GM19328 (cell line): ENCODE results near the gene ABCA8.

ENCODE experiments used
- ATAC-seq: cut with Tn5 transposase; IDR thresholded peaks from one replicate; pipeline ENCODE4 v1.9.1; 2021; ENCODE audit warnings: mild to moderate bottlenecking, moderate library complexity; ENCODE audit not compliant: unreplicated experiment

The ABCA8 gene

DNA sequence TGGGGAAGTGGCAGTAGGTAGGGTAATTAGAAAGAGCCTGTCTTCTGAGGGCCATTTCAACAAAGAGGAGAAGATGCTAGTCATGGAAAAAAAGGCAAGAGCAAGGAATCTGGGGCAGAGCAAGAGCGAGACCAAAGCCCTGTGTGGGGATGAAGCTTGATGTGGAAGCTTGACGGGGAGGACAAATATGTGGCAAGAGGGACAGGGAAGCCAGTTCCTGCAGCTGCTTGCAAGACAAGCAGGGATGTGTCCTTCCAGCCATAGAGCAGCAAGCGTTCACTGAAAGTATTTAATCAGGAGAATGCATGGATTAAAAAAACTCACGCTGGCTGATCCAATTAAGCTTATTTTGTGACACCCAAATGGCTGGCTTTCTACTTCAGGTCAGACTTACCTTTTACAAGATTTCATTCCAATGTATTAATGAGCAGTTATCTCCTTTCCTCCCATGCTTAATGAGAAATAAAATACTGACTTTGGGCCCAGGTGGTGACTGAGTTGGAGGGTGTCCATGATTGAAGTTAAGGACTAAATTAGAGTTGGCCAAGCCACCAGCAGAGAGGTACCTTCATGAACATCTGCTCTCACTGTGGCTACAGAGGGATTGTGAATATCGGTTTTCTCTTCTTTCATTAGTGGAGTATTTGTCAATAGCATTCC, 76.8 kb downstream of the ABCA8 start:
- ATAC-seq = no peak

DNA sequence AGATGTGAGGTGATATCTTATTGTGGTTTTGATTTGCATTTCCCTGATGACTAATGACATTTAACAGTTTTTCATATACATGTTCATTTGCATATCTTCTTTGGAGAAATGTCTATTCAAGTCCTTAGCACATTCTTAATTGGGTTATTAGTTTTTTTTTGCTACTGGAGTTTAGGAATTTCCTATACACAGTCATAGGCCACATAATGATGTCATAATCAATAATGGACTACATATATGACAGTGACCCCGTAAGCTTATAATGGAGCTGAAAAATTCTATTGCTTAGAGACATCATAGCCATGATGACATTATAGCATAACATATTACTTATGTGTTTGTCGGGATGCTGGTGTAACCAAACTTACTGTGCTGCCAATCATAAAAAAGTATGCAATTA, 83.7 kb downstream of the ABCA8 start:
- ATAC-seq = no peak

DNA sequence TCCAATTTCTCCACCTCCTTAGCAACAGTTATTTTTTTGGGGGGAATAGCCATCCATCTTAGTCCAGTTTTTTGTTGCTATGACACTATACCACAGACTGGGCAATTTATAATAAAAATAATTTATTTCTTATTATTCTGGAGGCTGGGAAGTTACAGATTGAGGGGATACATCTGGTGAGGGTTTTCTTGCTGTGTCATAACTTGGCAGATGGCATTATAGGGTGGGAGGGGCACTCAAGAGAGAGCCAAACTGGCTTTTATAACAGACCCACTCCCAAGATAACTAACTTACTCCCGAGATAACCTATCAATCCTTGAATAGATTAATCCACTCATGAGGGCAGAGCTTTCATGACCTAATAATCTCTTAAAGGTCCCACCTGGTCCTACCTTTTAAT, 84.2 kb downstream of the ABCA8 start:
- ATAC-seq = no peak

DNA sequence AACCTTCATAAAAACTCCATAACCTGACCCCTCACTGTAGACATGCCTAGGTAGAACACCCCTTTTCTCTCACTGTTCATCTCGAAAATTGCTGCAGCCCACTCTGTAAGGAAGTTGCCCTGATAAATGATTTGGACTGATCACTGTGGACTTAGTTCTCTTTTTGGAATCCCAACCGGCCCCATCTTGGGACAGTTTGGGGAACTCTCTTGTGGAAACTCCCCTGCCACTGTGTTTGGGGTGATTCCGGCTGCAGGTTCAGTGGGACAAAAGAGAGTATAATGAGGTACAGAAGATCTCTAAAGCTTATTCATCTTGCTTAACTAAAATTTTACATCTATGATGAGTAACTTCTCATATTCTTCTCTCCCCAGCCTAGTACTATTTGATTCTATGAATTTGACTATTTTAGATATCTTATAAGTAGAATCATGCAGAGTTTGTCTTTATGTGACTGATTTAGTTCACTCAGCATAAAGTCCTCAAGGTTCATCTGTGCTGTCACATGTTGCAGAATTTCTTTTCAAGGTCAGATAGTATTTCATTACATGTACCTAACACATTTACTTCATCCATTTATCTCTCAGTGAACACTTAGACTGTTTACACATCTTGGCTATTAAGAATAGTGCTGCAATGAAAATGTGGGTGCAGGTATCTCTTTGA, 84.9 kb downstream of the ABCA8 start:
- no peak for ATAC-seq

DNA sequence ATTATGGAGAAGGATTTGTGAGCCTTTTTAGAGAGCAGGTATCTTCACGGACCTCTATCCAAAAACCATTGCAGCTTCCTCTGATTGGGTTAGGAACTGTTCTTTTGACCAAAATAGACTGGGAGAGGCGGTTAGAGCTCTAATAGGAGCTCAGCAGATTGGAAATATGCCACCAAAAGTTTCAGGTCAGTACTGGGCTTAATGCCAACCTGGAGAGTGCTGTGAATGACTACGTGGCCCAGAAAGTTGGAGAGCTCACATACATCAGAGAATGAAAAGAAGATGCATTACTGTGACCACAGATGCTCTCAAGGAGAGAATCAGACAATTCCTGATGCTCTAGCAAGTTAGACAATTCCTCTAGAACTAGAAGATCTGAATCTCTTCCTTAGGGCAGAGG, 86.5 kb downstream of the ABCA8 start:
- ATAC-seq = no peak

DNA sequence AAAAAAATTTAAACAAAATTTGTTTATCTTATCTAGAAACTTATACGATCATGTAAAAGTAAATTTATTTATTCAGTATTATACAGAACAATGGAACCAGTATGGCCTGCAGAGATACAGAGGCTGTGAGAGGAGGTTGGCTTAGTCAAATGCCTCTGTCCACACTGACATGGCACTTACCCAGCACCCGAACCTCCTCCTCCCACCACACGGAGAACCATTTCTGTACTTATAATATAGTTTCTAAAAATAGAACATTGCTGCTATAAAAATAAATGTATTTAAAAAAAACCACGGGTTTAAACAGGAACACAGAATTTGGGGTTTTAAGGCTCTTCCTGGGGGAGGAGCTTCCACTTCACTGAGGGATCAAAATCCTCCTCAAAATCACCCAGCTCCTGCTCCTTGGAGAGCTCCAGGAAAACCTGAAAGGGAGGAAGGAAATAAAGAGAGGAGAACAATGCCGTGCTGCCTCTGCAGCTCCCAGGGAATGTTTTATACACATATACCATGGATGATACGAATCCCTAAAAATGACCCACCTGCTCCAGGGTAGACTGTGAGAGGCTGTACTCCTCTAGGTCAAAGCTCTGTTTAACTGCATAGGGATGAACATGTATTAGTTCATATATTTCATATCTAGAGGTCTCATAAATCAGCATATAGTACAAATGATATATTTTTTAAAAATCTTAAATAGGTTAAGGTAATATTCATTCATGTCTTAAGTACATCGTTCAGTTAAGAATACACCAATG, 87.3 kb downstream of the ABCA8 start:
- ATAC-seq = no peak

DNA sequence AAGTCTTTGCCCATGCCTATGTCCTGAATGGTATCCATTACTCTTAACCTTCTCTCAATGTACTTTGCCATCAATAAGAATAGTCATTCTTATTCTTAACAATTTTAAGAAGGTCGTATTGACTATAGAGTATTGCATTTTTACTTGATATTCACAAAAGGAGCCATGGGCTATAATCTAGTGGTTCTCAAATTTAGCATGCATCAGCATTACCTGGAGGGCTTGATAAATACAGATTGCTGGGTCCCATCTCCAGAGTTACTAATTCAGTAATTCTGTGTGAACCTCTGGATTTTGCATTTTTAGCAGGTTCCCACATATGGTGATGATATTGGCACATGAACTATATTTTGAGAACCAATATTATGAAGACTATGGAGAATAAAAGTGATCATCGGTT, 89.6 kb downstream of the ABCA8 start:
- ATAC-seq = no peak

DNA sequence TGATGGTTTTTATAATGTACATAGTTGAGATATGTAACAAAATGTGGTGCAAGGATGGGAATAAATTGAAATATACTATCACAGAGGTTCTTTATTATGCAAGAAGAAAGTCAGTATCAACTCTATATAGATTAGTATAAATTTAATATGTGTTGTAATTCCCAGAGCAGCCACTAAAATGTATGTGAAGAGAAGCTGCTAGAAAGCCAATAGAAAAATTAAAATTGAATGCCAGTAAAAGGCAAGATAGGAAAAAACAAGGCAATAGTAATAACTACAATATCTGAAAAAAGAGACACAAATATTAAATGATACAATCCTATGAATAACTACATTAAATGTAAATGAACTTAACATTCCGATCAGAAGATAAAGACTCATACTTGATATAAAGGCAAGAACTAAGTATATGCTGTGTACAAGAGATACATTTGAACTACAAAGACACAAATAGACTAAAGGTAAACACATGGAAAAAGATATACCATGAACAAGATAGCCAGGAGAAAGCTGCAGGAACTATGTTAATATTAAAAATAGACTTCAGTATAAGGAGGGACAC, 92.0 kb downstream of the ABCA8 start:
- ATAC-seq = no peak

DNA sequence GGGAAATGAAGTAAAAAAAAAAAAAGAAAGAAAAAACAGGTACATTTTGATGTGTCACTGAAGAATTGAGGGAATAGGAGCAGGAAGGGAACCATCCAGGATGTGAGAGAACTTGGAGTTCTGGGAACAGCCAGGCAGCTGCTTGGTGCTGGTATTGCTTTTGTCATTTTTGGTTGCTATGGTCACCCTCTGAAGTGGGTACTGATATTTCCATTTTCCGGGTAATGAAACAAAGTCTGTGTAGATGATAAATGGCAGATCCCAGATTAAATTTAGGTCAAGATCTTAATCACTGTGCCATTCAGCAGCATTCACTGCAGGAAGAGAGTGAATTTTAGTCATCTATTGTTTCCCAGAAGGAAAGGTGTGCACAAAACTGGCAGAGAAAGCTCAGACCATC, 93.6 kb downstream of the ABCA8 start:
- ATAC-seq = no peak

DNA sequence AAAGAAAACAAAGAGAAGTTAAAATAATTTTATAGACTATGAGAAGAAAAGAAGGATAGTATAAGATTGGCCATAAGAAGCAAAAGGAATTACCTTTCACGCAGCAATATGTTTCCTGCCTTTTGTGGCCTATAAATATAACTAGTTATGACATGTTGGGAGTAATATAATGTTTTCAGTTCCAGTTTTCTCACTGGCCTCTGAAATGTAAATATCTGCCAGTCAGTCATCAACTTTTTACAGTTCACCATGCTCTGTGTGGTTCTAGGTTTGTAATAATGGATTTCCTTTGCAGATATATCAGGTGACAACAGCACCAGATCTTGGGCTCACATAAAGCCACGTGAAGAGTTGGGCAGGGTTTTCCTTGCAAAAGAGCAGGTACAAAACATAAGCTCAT, 94.3 kb downstream of the ABCA8 start:
- ATAC-seq = no peak

DNA sequence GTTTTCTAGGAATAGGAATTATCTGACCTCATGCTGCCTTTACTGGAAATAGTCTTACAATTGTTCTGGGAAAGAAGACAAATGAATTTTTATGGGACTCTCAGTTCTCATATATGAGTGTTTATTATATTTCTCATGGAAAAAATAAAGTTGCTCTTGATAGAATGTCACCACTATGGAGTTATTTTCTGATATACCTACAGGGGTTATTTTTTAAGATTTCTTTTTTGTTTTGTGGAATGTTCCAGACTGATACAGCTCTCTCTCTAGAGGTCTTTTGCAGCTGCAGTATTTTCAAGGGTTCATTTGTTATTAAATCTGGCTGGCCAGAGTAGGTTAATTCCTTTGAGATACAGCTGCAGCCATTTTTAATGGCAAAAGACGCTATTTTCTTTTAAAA, 100.7 kb downstream of the ABCA8 start:
- no peak for ATAC-seq

DNA sequence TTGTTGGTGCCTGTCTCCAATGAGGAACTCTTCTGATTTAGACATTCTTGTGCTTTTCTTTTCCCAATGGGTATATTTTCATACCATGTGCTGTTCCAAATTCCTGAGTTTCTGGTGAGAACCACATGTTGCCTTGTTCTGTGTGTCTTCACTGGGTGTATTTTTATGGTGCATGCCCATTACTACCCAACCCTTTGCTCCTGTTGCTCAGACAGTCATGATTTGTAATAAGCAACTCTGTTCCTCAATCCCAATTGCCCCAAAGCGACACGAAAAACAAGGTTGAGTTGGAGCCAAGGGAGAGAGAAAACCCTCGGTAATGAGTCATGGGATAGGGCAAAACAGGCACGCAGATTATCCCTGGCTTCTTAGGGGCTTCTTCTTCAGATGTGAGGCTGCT, 101.8 kb downstream of the ABCA8 start:
- no peak for ATAC-seq

DNA sequence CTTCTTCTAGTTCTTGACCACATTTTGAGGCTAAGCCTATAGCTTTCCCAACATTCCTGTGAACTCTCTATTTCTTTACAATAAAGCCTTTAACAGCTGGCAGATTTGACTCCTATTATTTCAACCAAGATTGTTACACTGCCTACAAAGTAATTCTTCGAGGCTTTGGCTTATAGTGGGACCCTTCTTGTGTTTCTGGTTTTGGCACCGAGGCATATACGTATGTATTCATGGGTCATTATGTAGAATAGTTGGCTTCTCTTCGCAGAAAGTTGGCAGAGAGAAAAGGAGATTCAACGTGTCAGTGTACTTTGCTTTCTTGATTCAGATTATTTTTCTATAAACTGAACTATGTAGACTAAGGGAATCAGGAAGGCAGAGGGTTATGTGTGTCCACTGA, 102.2 kb downstream of the ABCA8 start:
- no peak for ATAC-seq

DNA sequence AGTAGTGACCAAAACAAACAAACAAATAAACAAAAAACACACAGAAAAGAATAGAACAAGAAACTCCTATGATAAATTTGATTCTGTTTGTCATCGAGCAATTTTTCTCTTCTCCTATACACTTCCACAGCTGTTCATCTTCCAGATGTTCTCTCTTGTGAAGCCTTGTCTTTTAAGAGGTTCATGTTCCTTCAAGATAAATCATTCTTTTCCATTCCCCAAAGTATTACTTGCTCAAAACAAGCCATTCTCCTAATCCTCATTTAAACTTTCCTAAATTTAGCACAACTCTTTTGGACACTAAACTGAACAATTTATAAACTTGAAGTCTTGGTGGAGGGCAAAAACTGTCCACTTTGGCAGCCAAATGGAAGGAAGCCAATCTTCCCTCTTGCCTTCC, 103.3 kb downstream of the ABCA8 start:
- no peak for ATAC-seq

DNA sequence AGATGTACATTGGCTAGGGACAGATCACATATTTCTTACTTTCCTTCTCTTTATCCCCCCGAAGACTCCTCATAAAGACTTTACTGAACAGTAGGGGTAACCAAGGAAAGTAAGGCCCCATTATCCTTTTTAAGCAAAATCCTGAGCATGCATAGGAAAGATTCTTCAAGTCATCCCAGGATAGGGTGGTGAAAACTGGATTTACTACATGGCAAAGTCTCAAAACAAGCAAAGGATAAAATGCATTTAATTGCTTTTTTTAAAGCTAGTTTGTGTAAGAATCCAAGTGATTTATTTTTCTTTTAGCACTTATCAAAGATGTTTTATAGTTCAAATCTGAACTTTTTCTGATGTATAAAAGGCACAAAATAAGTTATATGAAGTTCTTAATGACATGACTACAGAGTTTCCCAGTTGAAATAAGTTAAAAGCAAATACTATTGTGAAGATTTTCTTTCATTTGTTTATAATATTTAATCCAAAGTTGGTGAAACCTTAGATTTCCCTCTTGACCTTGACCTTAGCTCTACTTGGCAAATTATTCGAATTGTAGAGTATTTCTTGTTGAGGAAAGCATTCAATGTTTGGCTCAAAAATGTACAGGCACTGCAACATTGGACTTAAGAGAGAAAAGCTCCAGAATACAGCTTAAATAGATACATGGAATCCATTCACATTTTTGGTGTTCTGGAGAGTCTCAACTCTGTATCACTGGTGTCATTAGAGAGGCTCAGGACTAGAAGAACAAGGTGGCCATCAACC, 104.3 kb downstream of the ABCA8 start:
- no peak for ATAC-seq

DNA sequence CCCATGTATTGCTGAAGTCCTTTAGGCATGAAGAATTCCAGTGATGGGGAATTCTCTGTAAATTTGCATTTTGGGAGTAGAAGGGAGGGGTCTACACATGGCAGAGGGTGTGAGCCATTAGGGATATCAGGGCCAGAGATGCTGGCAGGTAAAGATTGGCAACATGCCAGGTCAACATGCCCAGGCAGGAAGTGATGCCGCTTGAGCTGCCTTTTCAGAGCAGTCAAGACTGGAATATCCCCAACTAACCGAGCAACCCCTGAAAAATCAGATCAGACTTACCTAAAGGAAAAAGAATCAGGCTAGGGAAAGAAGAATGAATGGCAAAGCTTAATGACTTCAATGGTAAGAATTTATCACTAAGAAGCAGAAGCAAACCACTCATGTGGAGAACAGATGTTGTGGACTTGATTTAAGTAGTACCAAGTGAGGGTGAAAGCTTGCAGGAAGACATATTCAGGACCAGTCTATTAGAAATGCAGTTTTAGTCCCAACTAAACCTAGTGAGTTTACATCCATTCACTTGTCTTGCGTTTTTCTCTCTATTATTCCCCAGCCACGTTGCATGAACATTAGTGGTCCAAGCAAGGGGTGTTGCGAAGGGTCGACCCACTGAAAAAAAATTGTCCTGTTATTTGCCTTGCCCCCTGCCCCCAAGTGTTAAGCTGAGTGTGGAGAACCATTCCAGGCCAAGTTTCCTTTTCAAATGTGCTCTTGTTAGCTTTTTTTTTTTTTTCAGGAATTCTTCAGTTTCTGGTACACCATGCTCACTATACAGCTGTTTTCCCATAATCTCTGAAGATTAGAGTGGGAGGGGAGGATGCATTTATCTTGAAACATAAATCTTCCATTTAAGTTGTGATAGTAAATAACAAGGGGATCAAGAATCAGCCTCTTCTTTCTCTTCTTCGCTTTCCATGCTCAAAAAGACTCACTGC, 105.2 kb downstream of the ABCA8 start:
- ATAC-seq = no peak

DNA sequence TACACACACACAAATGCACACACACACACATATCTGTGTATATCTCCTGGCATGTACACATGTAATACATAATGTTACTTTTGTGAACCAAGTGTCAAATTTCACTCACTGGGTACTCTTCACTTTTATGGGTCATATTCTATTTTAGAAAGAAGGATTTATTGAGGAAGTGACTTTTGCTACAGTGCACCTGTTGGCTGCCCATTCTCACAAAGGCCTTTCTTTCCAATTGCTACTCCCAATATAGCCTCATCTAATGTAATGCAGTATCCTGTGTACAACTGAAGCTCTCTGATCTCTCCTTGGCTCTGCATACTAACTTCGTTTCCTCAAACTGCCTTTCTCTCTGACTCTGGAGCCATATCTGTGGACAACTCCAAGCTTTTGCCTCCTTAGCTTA, 107.5 kb downstream of the ABCA8 start:
- no peak for ATAC-seq

DNA sequence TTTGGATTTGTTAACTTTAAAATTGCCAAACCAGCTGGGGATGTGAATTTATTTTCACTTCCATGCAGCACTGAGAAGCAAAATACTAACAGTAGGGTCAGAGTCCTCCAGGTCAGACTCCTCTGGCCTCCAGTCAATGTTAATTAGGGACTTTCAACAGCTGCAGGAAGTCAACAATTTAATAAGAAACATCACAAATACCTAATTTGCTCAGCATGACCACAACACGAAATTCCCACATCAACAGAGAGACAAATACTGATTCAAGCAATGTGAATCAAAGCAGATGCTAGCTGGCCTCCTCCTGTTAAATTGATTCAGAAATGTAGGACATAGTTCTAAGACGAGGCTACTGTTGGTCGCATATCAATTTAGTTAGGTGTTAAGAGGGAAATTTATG, 111.7 kb downstream of the ABCA8 start:
- no peak for ATAC-seq

DNA sequence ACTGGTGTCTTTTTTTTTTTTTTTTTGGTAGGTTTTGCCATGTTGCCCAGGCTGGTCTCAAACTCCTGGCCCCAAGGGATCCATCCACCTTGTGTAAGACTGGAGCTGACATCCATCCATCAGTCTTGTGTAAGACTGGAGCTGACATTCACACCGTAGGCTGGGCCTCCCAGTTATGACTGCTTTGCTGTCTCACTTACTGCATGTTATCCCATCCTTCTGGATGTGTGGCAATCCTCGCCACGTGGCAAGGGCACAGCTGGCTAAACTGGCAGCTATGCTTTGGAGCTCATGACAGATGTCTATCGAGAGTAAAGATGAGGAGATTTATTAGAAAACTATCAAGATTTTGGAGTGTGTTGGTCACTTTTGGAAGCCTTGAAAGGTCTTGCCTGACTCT, 115.1 kb downstream of the ABCA8 start:
- ATAC-seq = no peak

DNA sequence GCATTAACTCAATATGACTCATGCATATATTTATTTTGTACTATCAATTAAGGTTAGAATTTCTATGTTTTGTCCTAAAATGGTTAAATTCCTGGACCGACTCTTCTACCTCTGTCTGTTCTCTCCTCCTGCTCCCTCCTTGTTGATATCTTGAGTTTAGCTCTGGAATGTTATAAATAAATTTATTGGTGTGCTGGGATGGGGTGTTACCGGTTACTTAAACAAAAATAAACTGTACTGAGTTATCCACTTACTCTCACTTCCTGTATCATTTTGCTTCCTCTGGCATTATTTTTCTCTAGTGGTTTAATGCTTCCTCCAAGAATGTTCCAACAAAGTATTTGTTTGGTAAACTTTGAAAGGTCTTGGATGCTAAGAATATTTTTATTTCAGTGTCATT, 120.1 kb downstream of the ABCA8 start:
- ATAC-seq = no peak
